Astrocyte (in vitro differentiated cells and primary cell): Measurements from ENCODE around the gene PATL2.

Experiments used
- EZH2 ChIP-seq: IDR thresholded peaks from 2 replicates; pipeline ENCODE4 v1.6.1; 2012; ENCODE audit warnings: mild to moderate bottlenecking, low read length, inconsistent platforms; ENCODE audit not compliant: insufficient read depth
- TF ChIP-seq, protein P1 (sequence below): IDR thresholded peaks from 2 replicates; pipeline ENCODE4 v1.5.1; 2011; ENCODE audit warnings: low read depth, mild to moderate bottlenecking, inconsistent platforms, low read length, moderate library complexity; ENCODE audit not compliant: insufficient read depth

DNA sequence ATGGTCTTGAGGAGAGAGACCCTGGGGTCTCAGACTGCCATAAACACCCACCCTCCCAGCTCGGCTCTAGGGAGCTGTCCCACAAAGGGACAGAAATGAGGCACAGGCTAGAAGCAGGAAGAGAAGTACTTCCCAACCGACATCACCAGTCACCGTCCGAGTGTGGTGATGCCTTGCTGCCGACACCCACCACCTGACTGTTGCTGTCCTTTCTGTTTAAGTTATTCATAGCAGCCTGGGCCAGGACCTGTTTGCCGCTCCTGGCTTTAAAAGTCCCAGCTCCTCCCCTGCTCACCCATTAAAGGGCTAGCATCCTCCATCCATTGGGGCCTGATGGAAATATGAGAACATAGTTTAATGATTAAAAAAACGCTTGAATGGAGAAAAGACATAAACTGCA is 34.4 kb downstream of the PATL2 start:
- TF ChIP-seq, protein P1, sequence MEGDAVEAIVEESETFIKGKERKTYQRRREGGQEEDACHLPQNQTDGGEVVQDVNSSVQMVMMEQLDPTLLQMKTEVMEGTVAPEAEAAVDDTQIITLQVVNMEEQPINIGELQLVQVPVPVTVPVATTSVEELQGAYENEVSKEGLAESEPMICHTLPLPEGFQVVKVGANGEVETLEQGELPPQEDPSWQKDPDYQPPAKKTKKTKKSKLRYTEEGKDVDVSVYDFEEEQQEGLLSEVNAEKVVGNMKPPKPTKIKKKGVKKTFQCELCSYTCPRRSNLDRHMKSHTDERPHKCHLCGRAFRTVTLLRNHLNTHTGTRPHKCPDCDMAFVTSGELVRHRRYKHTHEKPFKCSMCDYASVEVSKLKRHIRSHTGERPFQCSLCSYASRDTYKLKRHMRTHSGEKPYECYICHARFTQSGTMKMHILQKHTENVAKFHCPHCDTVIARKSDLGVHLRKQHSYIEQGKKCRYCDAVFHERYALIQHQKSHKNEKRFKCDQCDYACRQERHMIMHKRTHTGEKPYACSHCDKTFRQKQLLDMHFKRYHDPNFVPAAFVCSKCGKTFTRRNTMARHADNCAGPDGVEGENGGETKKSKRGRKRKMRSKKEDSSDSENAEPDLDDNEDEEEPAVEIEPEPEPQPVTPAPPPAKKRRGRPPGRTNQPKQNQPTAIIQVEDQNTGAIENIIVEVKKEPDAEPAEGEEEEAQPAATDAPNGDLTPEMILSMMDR = no peak
- no peak for TF ChIP-seq EZH2
